H9 (cell line): ENCODE data around the gene TMEM219. TPM values are rescaled to one million over a fixed set of nuclear protein-coding genes. Genes with fewer than 3 reads are reported as not detected.

ENCODE experiments used
- DNase-seq: peaks from one replicate; pipeline ENCODE4 v3.0.0-alpha.2; 2017
- H2AFZ ChIP-seq: one replicate; pipeline ENCODE4 v1.6.1; 2013; ENCODE audit warnings: mild to moderate bottlenecking, low read length, control low read depth, moderate library complexity
- H2AK5ac ChIP-seq: 2 replicates; pipeline ENCODE4 v1.6.1; 2013; ENCODE audit warnings: low read length, control low read depth, mixed read lengths; ENCODE audit not compliant: insufficient read length
- H2BK120ac ChIP-seq: one replicate; pipeline ENCODE4 v1.6.1; 2013; ENCODE audit warnings: low read depth, mild to moderate bottlenecking, low read length, control low read depth, inconsistent platforms; ENCODE audit not compliant: poor library complexity, severe bottlenecking
- H2BK12ac ChIP-seq: 2 replicates; pipeline ENCODE4 v1.6.1; 2013; ENCODE audit warnings: low read length, control low read depth, mixed read lengths, low read depth; ENCODE audit not compliant: insufficient read length
- H2BK15ac ChIP-seq: 2 replicates; pipeline ENCODE4 v1.6.1; 2013; ENCODE audit warnings: low read depth, low read length, control low read depth
- H2BK20ac ChIP-seq: one replicate; pipeline ENCODE4 v1.6.1; 2013; ENCODE audit warnings: low read depth, mild to moderate bottlenecking, low read length, control low read depth, inconsistent platforms; ENCODE audit not compliant: poor library complexity, severe bottlenecking
- H2BK5ac ChIP-seq: 2 replicates; pipeline ENCODE4 v1.6.1; 2013; ENCODE audit warnings: low read length, control low read depth, mixed read lengths; ENCODE audit not compliant: insufficient read length
- H3K14ac ChIP-seq: 2 replicates; pipeline ENCODE4 v1.6.1; 2013; ENCODE audit warnings: low read length, control low read depth; ENCODE audit not compliant: insufficient read depth
- H3K18ac ChIP-seq: 2 replicates; pipeline ENCODE4 v1.6.1; 2013; ENCODE audit warnings: low read depth, mild to moderate bottlenecking, mixed read lengths, low read length, control low read depth; ENCODE audit not compliant: insufficient read length
- H3K23ac ChIP-seq: 2 replicates; pipeline ENCODE4 v1.6.1; 2013; ENCODE audit warnings: low read length, control low read depth, mixed read lengths, low read depth; ENCODE audit not compliant: insufficient read length
- H3K23me2 ChIP-seq: 2 replicates; pipeline ENCODE4 v1.6.1; 2013; ENCODE audit warnings: low read depth, mild to moderate bottlenecking, mixed read lengths, low read length, control low read depth; ENCODE audit not compliant: insufficient read length, poor library complexity, severe bottlenecking
- H3K27ac ChIP-seq: 2 replicates; pipeline ENCODE4 v1.5.1; 2013; ENCODE audit warnings: low read length, control low read depth, mixed read lengths, low read depth; ENCODE audit not compliant: insufficient read length
- H3K27me3 ChIP-seq: 2 replicates; pipeline ENCODE4 v1.6.1; 2013; ENCODE audit warnings: low read length, control low read depth, inconsistent platforms; ENCODE audit not compliant: insufficient read depth
- H3K4ac ChIP-seq: 2 replicates; pipeline ENCODE4 v1.6.1; 2013; ENCODE audit warnings: low read depth, mild to moderate bottlenecking, control low read depth, inconsistent platforms, low read length, moderate library complexity
- H3K4me1 ChIP-seq: 2 replicates; pipeline ENCODE4 v1.6.1; 2013; ENCODE audit warnings: low read length, control low read depth, inconsistent platforms; ENCODE audit not compliant: insufficient read depth
- H3K4me2 ChIP-seq: 2 replicates; pipeline ENCODE4 v1.6.1; 2013; ENCODE audit warnings: low read length, control low read depth, mixed read lengths; ENCODE audit not compliant: insufficient read length, insufficient read depth
- H3K56ac ChIP-seq: 2 replicates; pipeline ENCODE4 v1.6.1; 2013; ENCODE audit warnings: low read depth, mild to moderate bottlenecking, mixed read lengths, low read length, control low read depth; ENCODE audit not compliant: insufficient read length
- H3K79me1 ChIP-seq: 2 replicates; pipeline ENCODE4 v1.6.1; 2013; ENCODE audit warnings: low read depth, mild to moderate bottlenecking, moderate library complexity, low read length, control low read depth, inconsistent platforms; ENCODE audit not compliant: insufficient read depth, poor library complexity, severe bottlenecking
- H3K79me2 ChIP-seq: 2 replicates; pipeline ENCODE4 v1.6.1; 2013; ENCODE audit warnings: low read length, control low read depth, inconsistent platforms; ENCODE audit not compliant: insufficient read depth
- H3K9ac ChIP-seq: 2 replicates; pipeline ENCODE4 v1.6.1; 2013; ENCODE audit warnings: low read length, control low read depth, mixed read lengths; ENCODE audit not compliant: insufficient read length; ENCODE audit errors: extremely low read depth
- H3K9me3 ChIP-seq: one replicate; pipeline ENCODE4 v1.6.1; 2013; ENCODE audit warnings: low read depth, low read length, inconsistent platforms; ENCODE audit not compliant: control insufficient read depth
- H3T11ph ChIP-seq: one replicate; pipeline ENCODE4 v1.6.1; 2013; ENCODE audit warnings: mild to moderate bottlenecking, low read length, control low read depth, inconsistent platforms
- H4K20me1 ChIP-seq: one replicate; pipeline ENCODE4 v1.6.1; 2013; ENCODE audit not compliant: control insufficient read depth, insufficient read length, insufficient read depth
- H4K5ac ChIP-seq: 2 replicates; pipeline ENCODE4 v1.6.1; 2013; ENCODE audit warnings: low read depth, mild to moderate bottlenecking, mixed read lengths, low read length, control low read depth; ENCODE audit not compliant: insufficient read length
- H4K8ac ChIP-seq: replicated peaks from 2 replicates; pipeline ENCODE4 v1.6.1; 2013; ENCODE audit warnings: low read length, control low read depth, mixed read lengths, low read depth; ENCODE audit not compliant: insufficient read length
- H4K91ac ChIP-seq: 2 replicates; pipeline ENCODE4 v1.6.1; 2013; ENCODE audit warnings: low read depth, mild to moderate bottlenecking, moderate library complexity, mixed read lengths, low read length, control low read depth; ENCODE audit not compliant: insufficient read length
- H3K27ac Mint-ChIP-seq, 3 experiments: 2 replicates in 2 of 3; 3 replicates in 1 of 3; pipeline ENCODE4 v1.8.0; 2020 to 2021; ENCODE audit warnings: mixed read lengths in 3 of 3, mild to moderate bottlenecking in 1 of 3, moderate library complexity in 1 of 3
- H3K27me3 Mint-ChIP-seq: 2 replicates; pipeline ENCODE4 v1.8.0; 2021; ENCODE audit warnings: low read depth, mild to moderate bottlenecking, moderate library complexity, mixed read lengths
- H3K36me3 Mint-ChIP-seq, 3 experiments: 2 replicates in 2 of 3; 3 replicates in 1 of 3; pipeline ENCODE4 v1.8.0; 2020 to 2021; ENCODE audit warnings: low read depth in 3 of 3, mixed read lengths in 3 of 3; ENCODE audit not compliant: insufficient read depth in 1 of 3
- H3K4me1 Mint-ChIP-seq, 2 experiments: 2 replicates each; pipeline ENCODE4 v1.8.0; 2020; ENCODE audit warnings: mixed read lengths in 2 of 2
- H3K4me3 Mint-ChIP-seq, 2 experiments: 2 replicates in 1 of 2; 3 replicates in 1 of 2; pipeline ENCODE4 v1.8.0; 2020 to 2021; ENCODE audit warnings: mild to moderate bottlenecking in 2 of 2, mixed read lengths in 2 of 2, moderate library complexity in 1 of 2
- H3K9me3 Mint-ChIP-seq, 2 experiments: 2 replicates in 1 of 2; 3 replicates in 1 of 2; pipeline ENCODE4 v1.8.0; 2020; ENCODE audit warnings: mild to moderate bottlenecking in 2 of 2, mixed read lengths in 2 of 2, moderate library complexity in 1 of 2
- CTCF ChIP-seq: fragments of 200-600 bp; sonication (generic); conservative IDR thresholded peaks from 3 replicates; pipeline ENCODE4 v1.8.0; 2021; ENCODE audit warnings: antibody characterized with exemption, mild to moderate bottlenecking
- WGBS: extraction: QIAGEN DNeasy Blood & Tissue Kit; methylation state at CpG from one replicate; pipeline ENCODE4 v1.1.7; 2013; ENCODE audit warnings: missing lambda C conversion rate, low lambda C conversion rate, mixed read lengths; ENCODE audit not compliant: insufficient read length; ENCODE audit errors: extremely low coverage; 5-methylcytosine and 5-hydroxymethylcytosine counted together
- total RNA-seq: library from RNA; stranded (reverse); gene quantifications from 2 replicates; pipeline ENCODE4 v1.2.1, GENCODE V29; 2021

The TMEM219 gene
- total RNA-seq, 1 experiment from 2014 or later: 89.1 TPM

GRCh38 chr16:29978564-29979270 is 16.8 kb downstream of the TMEM219 start:
- no peak overlapping the region for H2BK15ac ChIP-seq
- no peak overlapping the region for H4K91ac ChIP-seq
- peaks cover 36 to 55% (median 51%) of the 10 kb centered on the region in 3 experiments for H3K36me3 Mint-ChIP-seq
- H2BK120ac ChIP-seq: no peak overlapping the region
- no peaks in the 10 kb centered on the region for H4K20me1 ChIP-seq
- no peak overlapping the region for H4K5ac ChIP-seq
- H3K27me3 Mint-ChIP-seq: no peaks in the 10 kb centered on the region
- H3K9ac ChIP-seq: no peak overlapping the region
- H3K9me3 ChIP-seq: no peaks in the 10 kb centered on the region
- H3K27ac ChIP-seq: no peak overlapping the region
- H2BK12ac ChIP-seq: no peak overlapping the region
- no peak overlapping the region for H3K14ac ChIP-seq
- no peak overlapping the region for H3K4me3 Mint-ChIP-seq
- H3K56ac ChIP-seq: no peak overlapping the region
- no peak overlapping the region for H3T11ph ChIP-seq
- no peak overlapping the region for H2AK5ac ChIP-seq
- no peaks in the 10 kb centered on the region for H3K9me3 Mint-ChIP-seq
- no peak overlapping the region for H4K8ac ChIP-seq
- peaks cover 3% of the 10 kb centered on the region; the same call in 1 of the 2 replicates for H3K4me1 ChIP-seq
- DNase-seq: no peak
- no CpG with 5 or more reads among the region's 9 CpGs for WGBS
- H2BK20ac ChIP-seq: no peak overlapping the region
- peaks cover 7% of the 10 kb centered on the region for H3K79me1 ChIP-seq
- no peak overlapping the region for H3K4ac ChIP-seq
- no peak overlapping the region for H3K18ac ChIP-seq
- no peak overlapping the region for H3K4me2 ChIP-seq
- H2BK5ac ChIP-seq: no peak overlapping the region
- no peak overlapping the region for H3K23ac ChIP-seq
- H3K79me2 ChIP-seq: peaks cover 5% of the 10 kb centered on the region; the same call in 1 of the 2 replicates
- peaks cover 14% of the 10 kb centered on the region for H3K23me2 ChIP-seq
- H3K27ac Mint-ChIP-seq: peak overlapping the region in 2 of 3 experiments; percentile 25; a peak in 2 of 7 replicates
- H2AFZ ChIP-seq: no peak overlapping the region
- no peaks in the 10 kb centered on the region for H3K27me3 ChIP-seq
- H3K4me1 Mint-ChIP-seq: peaks cover 29% of the 10 kb centered on the region in 2 experiments
- TF ChIP-seq CTCF: no peak
